MCF 10A (cell line): ENCODE data around the gene ITGA6. TPM values are rescaled to one million over a fixed set of nuclear protein-coding genes. Genes with fewer than 3 reads are reported as not detected.

Source experiments
- BruUV-seq: library from RNA; stranded (reverse); fragments of 400-500 nt; replicated peaks from 2 replicates; lab custom pipeline; 2021; lab: Mats Ljungman, UMichigan
- CTCF ChIA-PET: fragments of 300-600 bp; sonication (Branson Sonifier 250); formaldehyde crosslinking; extraction: SDS; loops from one replicate; lab custom pipeline; 2021; ENCODE audit warnings: antibody characterized with exemption, inconsistent platforms; lab: Yijun Ruan, JAX
- POLR2A ChIA-PET: fragments of 300-600, 350-650 bp; sonication (Branson Sonifier 250); formaldehyde crosslinking; extraction: SDS; loops from one replicate; lab custom pipeline; 2020; ENCODE audit warnings: antibody characterized with exemption, inconsistent platforms; lab: Yijun Ruan, JAX
- DNase-seq: peaks from one replicate; pipeline ENCODE4 v3.0.0-alpha.2; 2018; ENCODE audit not compliant: unreplicated experiment
- H3K27ac Mint-ChIP-seq: one replicate; pipeline ENCODE4 v1.8.0; 2022; ENCODE audit warnings: mild to moderate bottlenecking, low read depth, mixed read lengths; ENCODE audit not compliant: unreplicated experiment
- H3K27me3 Mint-ChIP-seq: one replicate; pipeline ENCODE4 v1.8.0; 2022; ENCODE audit warnings: mixed read lengths; ENCODE audit not compliant: insufficient read depth, unreplicated experiment
- H3K36me3 Mint-ChIP-seq: one replicate; pipeline ENCODE4 v1.8.0; 2022; ENCODE audit warnings: mild to moderate bottlenecking, moderate library complexity, mixed read lengths; ENCODE audit not compliant: insufficient read depth, unreplicated experiment
- H3K4me1 Mint-ChIP-seq: one replicate; pipeline ENCODE4 v1.8.0; 2022; ENCODE audit warnings: mixed read lengths; ENCODE audit not compliant: insufficient read depth, unreplicated experiment
- H3K4me3 Mint-ChIP-seq: one replicate; pipeline ENCODE4 v1.8.0; 2022; ENCODE audit warnings: mild to moderate bottlenecking, moderate library complexity, mixed read lengths; ENCODE audit not compliant: unreplicated experiment
- H3K9me3 Mint-ChIP-seq: one replicate; pipeline ENCODE4 v1.8.0; 2022; ENCODE audit warnings: mixed read lengths; ENCODE audit not compliant: unreplicated experiment
- intact Hi-C: fragments of 100-400 bp; cut with micrococcal nuclease; formaldehyde crosslinking; loops from 2 replicates; pipeline ENCODE4 v1.14.1; 2022
- total RNA-seq: library from RNA; stranded (reverse); gene quantifications from 2 replicates; pipeline ENCODE4 v1.2.3, GENCODE V29; 2022
- TF ChIP-seq, protein P1 (sequence below): fragments of 200-600 bp; IDR thresholded peaks from one replicate; pipeline ENCODE4 v1.8.0; 2022; ENCODE audit warnings: antibody characterized with exemption, mild to moderate bottlenecking; ENCODE audit not compliant: unreplicated experiment

Gene ITGA6
- total RNA-seq, 1 experiment from 2014 or later: 315 TPM

DNA sequence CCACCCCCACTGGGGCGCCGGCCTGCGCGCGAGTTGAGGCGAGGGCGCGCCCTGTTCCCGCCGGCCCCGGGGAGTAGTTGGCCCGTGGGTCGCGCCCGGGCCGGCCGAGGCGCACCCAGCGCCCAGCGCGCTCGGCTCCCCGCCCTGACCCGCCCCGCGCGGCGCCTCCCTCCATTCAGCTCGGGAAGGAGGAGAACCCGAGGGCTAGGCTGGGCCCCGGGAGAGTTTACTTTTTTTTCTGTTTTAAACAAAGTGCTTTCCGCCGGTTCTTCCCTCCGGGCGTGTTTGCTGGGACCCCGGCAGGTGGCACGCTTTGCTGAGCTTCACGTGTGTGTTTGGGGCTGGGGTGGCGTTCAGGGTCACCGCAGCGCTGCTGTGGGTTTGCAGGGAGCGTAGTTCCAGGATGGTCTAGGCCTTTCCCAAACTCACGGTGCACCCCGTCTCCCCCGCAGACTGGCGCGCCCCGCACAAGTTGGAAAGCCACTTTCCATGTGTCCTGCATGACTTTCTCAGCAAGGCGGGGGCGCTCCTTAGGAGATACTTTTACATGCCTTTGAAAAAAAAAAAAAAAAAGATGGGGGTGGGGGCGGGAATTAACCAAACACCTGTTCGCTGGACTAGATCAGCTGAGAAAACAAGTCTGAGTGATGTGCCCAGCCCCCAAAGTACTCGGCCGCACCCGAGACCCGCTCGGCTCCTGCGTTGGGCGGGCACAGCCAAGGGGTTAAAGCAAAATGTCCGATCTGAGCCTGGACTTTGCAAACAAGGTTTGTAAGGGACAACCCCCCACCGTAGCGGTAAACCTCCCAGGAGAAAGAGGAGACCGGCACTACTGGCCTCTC is 825 bp downstream of the ITGA6 start:
- DNase-seq: peak; percentile 50
- TSS peak; percentile 29 for BruUV-seq

DNA sequence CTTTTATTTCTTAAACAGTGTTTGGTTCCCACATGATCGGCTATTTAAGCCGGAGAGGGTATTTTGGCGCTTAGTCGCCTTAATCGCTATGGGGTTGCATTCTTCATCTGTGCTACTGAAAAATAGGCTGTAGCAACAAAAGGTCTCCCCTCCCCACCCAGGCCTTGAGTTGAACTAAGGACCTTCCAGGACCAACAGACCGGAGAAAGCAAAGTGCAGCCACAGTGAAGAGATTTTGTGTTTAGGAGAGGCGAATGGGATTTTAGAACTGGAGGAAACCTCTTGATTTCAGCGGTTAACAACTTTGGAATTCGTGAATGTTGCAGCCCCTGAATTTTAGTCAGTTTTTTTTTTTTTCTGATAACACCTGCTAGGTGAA is 1.4 kb downstream of the ITGA6 start:
- BruUV-seq: no TSS peak
- no peak for DNase-seq
- CTCF ChIA-PET: interaction anchor here (0.6 to 34.0 kb wide), 17 partner anchors 10 to 598 kb away, joined by 3 to 536 read pairs (median 5); no protein-coding TSS in a partner anchor
- no peaks in the 10 kb centered on the region for H3K27me3 Mint-ChIP-seq
- TF ChIP-seq, protein P1, sequence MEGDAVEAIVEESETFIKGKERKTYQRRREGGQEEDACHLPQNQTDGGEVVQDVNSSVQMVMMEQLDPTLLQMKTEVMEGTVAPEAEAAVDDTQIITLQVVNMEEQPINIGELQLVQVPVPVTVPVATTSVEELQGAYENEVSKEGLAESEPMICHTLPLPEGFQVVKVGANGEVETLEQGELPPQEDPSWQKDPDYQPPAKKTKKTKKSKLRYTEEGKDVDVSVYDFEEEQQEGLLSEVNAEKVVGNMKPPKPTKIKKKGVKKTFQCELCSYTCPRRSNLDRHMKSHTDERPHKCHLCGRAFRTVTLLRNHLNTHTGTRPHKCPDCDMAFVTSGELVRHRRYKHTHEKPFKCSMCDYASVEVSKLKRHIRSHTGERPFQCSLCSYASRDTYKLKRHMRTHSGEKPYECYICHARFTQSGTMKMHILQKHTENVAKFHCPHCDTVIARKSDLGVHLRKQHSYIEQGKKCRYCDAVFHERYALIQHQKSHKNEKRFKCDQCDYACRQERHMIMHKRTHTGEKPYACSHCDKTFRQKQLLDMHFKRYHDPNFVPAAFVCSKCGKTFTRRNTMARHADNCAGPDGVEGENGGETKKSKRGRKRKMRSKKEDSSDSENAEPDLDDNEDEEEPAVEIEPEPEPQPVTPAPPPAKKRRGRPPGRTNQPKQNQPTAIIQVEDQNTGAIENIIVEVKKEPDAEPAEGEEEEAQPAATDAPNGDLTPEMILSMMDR: no peak
- intact Hi-C loops: loop anchor here (1.0 to 10.0 kb wide), 5 partner anchors 33 to 202 kb away; no protein-coding TSS in a partner anchor
- POLR2A ChIA-PET: interaction anchor here (0.6 to 11.3 kb wide), 18 partner anchors 16 to 461 kb away, joined by 3 to 553 read pairs (median 6); no protein-coding TSS in a partner anchor
- peak overlapping the region; percentile 95 for H3K27ac Mint-ChIP-seq
- no peaks in the 10 kb centered on the region for H3K9me3 Mint-ChIP-seq
- H3K4me3 Mint-ChIP-seq: peak overlapping the region; percentile 86
- H3K36me3 Mint-ChIP-seq: no peaks in the 10 kb centered on the region
- H3K4me1 Mint-ChIP-seq: peaks cover 30% of the 10 kb centered on the region

More for the DNA sequence above, 825 bp downstream of the ITGA6 start:
- ChIA-PET POLR2A (interaction anchor here (0.5 to 11.3 kb wide), 29 partner anchors 10 to 462 kb away, joined by 3 to 553 read pairs (median 5); no protein-coding TSS in a partner anchor), CTCF (interaction anchor here (0.6 to 34.0 kb wide), 15 partner anchors 9 to 301 kb away, joined by 3 to 536 read pairs (median 3); no protein-coding TSS in a partner anchor)
- Mint-ChIP-seq H3K27ac (peak overlapping the region; percentile 95), H3K4me3 (peak overlapping the region; percentile 86), H3K27me3 (no peaks in the 10 kb centered on the region), H3K9me3 (no peaks in the 10 kb centered on the region), H3K36me3 (no peaks in the 10 kb centered on the region), H3K4me1 (peaks cover 24% of the 10 kb centered on the region)
- intact Hi-C loops: loop anchor here (1.0 to 10.0 kb wide), 5 partner anchors 37 to 256 kb away; no protein-coding TSS in a partner anchor
- TF ChIP-seq, protein P1: no peak

DNA sequence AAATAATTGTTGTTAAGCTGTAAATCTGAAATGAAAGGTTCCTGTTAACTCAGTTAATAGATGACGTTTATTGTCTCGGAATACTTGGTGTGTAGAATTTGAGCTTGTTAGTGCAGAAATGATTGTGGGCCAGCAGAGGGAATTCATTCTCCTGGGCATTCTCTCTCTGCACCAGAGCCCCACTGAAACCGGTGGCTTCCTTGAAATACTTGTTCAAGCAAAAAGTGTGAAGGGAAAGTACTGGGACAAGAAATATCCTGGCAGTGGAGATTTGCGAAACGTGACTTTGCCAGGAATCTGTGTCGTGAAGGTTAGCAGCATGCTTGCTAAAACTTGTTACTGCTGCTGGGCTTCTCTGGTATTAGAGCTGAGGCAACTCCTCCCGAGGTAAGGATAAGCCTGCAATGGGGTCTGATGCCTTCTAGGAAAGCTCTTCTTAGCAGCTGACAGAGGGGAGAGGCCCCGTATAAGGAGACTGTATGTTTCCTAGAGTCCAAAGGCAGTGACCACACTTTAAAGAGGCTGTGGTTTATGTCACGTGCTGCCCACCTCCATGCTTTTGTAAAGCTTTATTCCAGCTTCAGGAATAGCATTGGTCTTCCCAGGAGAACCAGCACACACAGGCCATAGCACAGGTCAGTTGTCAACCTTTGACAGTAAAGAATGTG is 2.0 kb downstream of the ITGA6 start:
- Mint-ChIP-seq H3K9me3 (no peaks in the 10 kb centered on the region), H3K27me3 (no peaks in the 10 kb centered on the region), H3K4me1 (peaks cover 34% of the 10 kb centered on the region), H3K27ac (peak overlapping the region; percentile 95), H3K4me3 (peak overlapping the region; percentile 86), H3K36me3 (peaks cover 5% of the 10 kb centered on the region)
- peak; percentile 60 for DNase-seq
- CTCF ChIA-PET: interaction anchor here (0.6 to 34.0 kb wide), 22 partner anchors 10 to 655 kb away, joined by 3 to 536 read pairs (median 4); no protein-coding TSS in a partner anchor
- intact Hi-C loops: loop anchor here (1.0 to 10.0 kb wide), 4 partner anchors 33 to 203 kb away; no protein-coding TSS in a partner anchor
- BruUV-seq: no TSS peak
- POLR2A ChIA-PET: interaction anchor here (0.7 to 11.3 kb wide), 23 partner anchors 13 to 257 kb away, joined by 3 to 553 read pairs (median 5); no protein-coding TSS in a partner anchor
- TF ChIP-seq, protein P1: peak; percentile 21
